Hepatocyte (in vitro differentiated cells): ENCODE results near the gene CBY1.

Experiments
- EZH2 ChIP-seq: fragments of 200-600 bp; sonication (generic); IDR thresholded peaks from 2 replicates; pipeline ENCODE4 v1.6.1; 2016; ENCODE audit warnings: antibody characterized with exemption, mild to moderate bottlenecking, borderline replicate concordance
- TF ChIP-seq, protein P1 (sequence below): fragments of 200-600 bp; sonication (generic); IDR thresholded peaks from 2 replicates; pipeline ENCODE4 v1.5.1; 2016; ENCODE audit warnings: antibody characterized with exemption, mild to moderate bottlenecking; ENCODE audit not compliant: poor library complexity

DNA sequence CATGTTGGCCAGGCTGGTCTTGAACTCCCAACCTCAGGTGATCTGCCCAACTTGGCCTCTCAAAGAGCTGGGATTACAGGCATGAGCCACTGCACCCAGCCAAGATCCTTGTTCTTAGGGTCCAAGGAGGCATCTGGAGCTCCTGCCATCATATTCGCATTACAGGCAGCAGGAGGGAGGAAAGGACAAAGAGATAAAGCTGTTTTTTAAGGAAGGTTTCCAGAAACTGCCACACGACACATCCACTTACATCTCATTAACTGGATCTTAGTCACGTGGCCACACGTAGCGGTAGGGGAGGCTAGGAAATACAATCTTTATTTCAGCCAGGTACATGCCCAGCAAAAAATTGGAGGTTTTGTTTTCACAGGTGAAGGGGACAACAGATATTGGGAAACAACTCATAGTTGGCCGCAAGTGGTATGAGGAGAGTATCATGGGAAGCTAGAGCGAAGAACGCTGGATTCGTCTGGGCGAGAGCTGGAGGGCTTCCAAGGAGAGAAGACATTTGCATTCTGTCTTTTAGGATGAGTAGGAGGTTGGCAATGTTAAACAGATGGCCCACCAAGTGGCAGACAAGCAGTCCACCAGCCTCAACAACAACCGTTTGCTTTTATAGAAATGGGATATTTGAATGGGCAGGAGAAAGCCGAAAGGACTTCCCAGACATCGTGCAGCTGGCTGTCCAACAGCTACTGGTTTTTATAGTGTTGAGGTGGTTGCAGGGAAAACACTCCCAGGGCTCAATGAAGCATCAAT is 47.3 kb upstream of the CBY1 start:
- TF ChIP-seq, protein P1, sequence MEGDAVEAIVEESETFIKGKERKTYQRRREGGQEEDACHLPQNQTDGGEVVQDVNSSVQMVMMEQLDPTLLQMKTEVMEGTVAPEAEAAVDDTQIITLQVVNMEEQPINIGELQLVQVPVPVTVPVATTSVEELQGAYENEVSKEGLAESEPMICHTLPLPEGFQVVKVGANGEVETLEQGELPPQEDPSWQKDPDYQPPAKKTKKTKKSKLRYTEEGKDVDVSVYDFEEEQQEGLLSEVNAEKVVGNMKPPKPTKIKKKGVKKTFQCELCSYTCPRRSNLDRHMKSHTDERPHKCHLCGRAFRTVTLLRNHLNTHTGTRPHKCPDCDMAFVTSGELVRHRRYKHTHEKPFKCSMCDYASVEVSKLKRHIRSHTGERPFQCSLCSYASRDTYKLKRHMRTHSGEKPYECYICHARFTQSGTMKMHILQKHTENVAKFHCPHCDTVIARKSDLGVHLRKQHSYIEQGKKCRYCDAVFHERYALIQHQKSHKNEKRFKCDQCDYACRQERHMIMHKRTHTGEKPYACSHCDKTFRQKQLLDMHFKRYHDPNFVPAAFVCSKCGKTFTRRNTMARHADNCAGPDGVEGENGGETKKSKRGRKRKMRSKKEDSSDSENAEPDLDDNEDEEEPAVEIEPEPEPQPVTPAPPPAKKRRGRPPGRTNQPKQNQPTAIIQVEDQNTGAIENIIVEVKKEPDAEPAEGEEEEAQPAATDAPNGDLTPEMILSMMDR: no peak
- TF ChIP-seq EZH2: no peak
